Testis (tissue), 3 donors: ENCODE data around the gene TNKS1BP1. TPM values are rescaled to one million over a fixed set of nuclear protein-coding genes. Genes with fewer than 3 reads are reported as not detected.

Experiments used
- DNase-seq: peaks from one replicate; pipeline ENCODE4 v3.0.0-alpha.2; 2019
- H3K27ac ChIP-seq, 2 donors: fragments of 200-600 bp; sonication (generic); one replicate each; pipeline ENCODE4 v1.5.1; 2019
- H3K27me3 ChIP-seq: fragments of 200-600 bp; sonication (generic); one replicate; pipeline ENCODE4 v1.5.1; 2019
- H3K36me3 ChIP-seq: fragments of 200-600 bp; sonication (generic); one replicate; pipeline ENCODE4 v1.5.1; 2017; ENCODE audit warnings: low read depth; ENCODE audit errors: missing control alignments
- H3K4me1 ChIP-seq: fragments of 200-600 bp; sonication (generic); one replicate; pipeline ENCODE4 v1.5.1; 2019
- H3K4me3 ChIP-seq, 2 donors: fragments of 200-600 bp; sonication (generic); one replicate each; pipeline ENCODE4 v1.5.1; 2017 to 2019
- H3K9me3 ChIP-seq: fragments of 200-600 bp; sonication (generic); one replicate; pipeline ENCODE4 v1.5.1; 2017
- POLR2A ChIP-seq: fragments of 450-650 bp; IDR thresholded peaks from one replicate; pipeline ENCODE4 v1.6.1; 2017; ENCODE audit warnings: antibody characterized with exemption, mild to moderate bottlenecking, moderate library complexity
- WGBS, 2 donors: methylation state at CpG; one replicate each; pipeline ENCODE4 v1.1.5; 2018; 5-methylcytosine and 5-hydroxymethylcytosine counted together
- intact Hi-C: fragments of 100-400 bp; cut with DNase I; formaldehyde crosslinking; loops from one replicate; pipeline ENCODE4 v1.15.1; 2023; ENCODE audit warnings: low total_unique reads
- polyA plus RNA-seq: library from polyadenylated mRNA; stranded (reverse); fragments of 350-450 nt; fragmentation: Illumina TruSeq; extraction: RNeasy Lipid Tissue Mini Kit (QIAGEN cat#74804); gene quantifications from one replicate; pipeline ENCODE4 v1.2.3, GENCODE V29; 2014; ENCODE audit warnings: low read depth, low replicate concordance; ENCODE audit not compliant: insufficient read depth
- total RNA-seq, 2 donors: library from RNA; depleted of rRNA; stranded (reverse); fragments of >200 nt; gene quantifications; one replicate each; pipeline ENCODE4 v1.2.3, GENCODE V29; 2016
- TF ChIP-seq, protein P1 (sequence below), 3 experiments: fragments of 450-650 bp in 2 of 3; fragments of 200-600 bp in 1 of 3; sonication (generic) in 1 of 3; IDR thresholded peaks; one replicate each; pipeline ENCODE4 v1.5.1; 2016 to 2019; ENCODE audit warnings: antibody characterized with exemption in 3 of 3, mild to moderate bottlenecking in 2 of 3, moderate library complexity in 1 of 3

TNKS1BP1 gene
- total and polyA plus RNA-seq, 3 donors from 2014 or later, result 62.3 to 99.4 (median 85.2) TPM

DNA sequence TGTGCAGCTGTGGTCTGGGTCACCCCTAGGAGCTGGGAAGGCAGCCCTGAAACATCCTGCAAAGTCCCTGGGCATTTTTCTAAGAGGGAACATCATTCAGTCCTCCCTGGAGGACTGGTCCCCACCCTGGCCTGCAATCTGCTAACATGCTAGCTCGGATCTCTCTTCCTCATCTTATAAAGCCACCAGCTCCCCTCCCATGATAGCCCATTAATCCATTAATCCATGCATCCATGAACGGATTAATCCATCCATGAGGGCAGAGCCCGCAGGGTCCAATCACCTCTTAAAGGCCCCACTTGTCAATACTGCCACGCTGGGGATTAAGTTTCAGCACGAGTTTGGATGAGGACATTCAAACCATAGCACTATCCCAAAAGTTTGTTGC lies 44.1 kb upstream of the TNKS1BP1 start:
- H3K27me3 ChIP-seq, result no peaks in the 10 kb centered on the region
- H3K9me3 ChIP-seq, result no peaks in the 10 kb centered on the region
- H3K27ac ChIP-seq, result no peak overlapping the region
- TF ChIP-seq, protein P1, sequence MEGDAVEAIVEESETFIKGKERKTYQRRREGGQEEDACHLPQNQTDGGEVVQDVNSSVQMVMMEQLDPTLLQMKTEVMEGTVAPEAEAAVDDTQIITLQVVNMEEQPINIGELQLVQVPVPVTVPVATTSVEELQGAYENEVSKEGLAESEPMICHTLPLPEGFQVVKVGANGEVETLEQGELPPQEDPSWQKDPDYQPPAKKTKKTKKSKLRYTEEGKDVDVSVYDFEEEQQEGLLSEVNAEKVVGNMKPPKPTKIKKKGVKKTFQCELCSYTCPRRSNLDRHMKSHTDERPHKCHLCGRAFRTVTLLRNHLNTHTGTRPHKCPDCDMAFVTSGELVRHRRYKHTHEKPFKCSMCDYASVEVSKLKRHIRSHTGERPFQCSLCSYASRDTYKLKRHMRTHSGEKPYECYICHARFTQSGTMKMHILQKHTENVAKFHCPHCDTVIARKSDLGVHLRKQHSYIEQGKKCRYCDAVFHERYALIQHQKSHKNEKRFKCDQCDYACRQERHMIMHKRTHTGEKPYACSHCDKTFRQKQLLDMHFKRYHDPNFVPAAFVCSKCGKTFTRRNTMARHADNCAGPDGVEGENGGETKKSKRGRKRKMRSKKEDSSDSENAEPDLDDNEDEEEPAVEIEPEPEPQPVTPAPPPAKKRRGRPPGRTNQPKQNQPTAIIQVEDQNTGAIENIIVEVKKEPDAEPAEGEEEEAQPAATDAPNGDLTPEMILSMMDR (IDR thresholded peaks at IDR 0.05), result no peak
- TF ChIP-seq POLR2A, result no peak
- H3K4me3 ChIP-seq, result no peak overlapping the region
- H3K36me3 ChIP-seq, result no peaks in the 10 kb centered on the region
- DNase-seq, result no peak
- WGBS, 2 donors, result 79 to 92% methylated on average over 5 of the region's 5 CpGs
- intact Hi-C loops, result no loop called here
- H3K4me1 ChIP-seq, result no peaks in the 10 kb centered on the region

DNA sequence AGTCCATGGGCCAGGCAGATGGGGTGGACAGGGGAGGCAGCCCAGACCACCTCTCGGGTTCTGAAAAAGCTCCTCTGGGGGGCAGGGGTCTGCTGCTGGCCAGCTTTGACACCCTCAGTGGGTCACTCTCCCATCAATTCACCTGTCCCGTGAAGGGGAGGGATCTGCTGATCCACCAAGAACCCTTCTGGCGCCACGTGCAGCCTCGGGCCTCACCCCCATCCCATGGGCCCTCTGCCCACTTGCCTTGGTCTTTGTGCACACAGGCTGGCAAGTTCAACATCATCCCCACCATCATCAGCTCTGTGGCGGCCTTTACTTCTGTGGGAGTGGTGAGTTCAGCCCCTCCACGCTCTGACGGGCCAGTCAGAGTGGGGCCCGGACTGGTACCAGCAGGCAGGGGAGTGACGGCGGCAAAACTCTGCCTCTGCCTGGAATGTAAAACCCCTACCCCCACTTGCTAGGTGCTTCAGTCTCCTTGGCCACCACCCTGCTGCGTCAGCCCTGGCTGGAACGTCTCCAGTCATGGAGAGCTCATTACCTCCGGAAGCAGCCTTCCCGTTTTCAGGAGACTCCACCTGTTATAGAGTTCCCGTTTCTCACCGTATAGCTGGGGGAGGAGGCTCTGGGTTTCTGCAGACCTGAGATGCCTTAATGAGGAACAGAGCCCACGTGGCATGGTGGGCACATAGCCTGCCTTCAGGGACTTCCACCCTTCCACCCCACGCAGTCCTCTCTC lies 43.5 kb upstream of the TNKS1BP1 start:
- TF ChIP-seq POLR2A, result no peak
- TF ChIP-seq, protein P1 (IDR thresholded peaks at IDR 0.05), result no peak

DNA sequence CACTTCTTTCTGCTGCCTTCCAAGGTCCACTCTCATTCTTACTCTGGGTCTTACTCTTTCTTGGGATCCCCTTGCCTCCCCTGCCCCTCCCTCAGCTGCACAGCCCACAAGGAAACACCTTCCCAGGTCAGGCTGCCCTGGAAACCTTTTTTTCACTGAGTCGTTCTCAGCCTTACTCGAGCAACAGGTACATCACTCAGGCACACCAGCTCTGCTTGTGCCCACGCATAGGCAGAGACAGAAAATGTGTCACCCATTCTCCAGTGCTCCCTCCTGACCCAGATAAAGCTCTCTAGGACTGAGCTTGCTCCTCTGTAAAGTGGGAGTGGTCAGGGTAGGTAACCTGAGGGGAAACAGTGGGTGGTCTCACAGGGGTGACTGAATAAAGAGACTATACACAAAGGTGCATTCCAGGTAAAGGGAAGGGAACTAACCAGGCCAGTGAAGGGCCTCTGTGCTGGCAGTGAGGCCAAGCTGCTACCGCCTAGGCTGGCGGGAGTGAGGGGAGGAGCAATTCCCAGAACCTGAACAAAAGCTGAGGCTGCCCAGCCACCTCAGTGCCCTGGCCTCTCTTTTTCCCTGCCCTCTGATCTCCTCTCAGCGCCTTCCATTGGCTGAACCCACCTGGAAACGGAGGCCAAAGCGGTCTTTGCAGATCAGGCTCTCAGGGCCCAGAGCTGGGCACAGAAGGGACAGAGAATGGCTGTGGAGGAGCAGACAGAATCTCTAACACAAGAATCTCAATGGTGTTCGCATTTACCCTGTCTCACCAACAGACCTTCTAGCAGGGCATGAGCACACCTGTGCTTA lies 40.3 kb upstream of the TNKS1BP1 start:
- H3K27me3 ChIP-seq, result no peaks in the 10 kb centered on the region
- no peak for DNase-seq
- H3K36me3 ChIP-seq, result no peaks in the 10 kb centered on the region
- H3K4me3 ChIP-seq, result no peak overlapping the region
- TF ChIP-seq, protein P1 (IDR thresholded peaks at IDR 0.05), result no peak
- TF ChIP-seq POLR2A, result no peak
- 77 to 78% methylated on average over 9 of the region's 9 CpGs for WGBS, 2 donors
- no peaks in the 10 kb centered on the region for H3K4me1 ChIP-seq
- no peaks in the 10 kb centered on the region for H3K9me3 ChIP-seq
- intact Hi-C loops, result no loop called here
- H3K27ac ChIP-seq, result no peak overlapping the region

More for the DNA sequence above, 43.5 kb upstream of the TNKS1BP1 start:
- WGBS, 2 donors, result 80 to 85% methylated on average over 5 to 19 of the region's 19 CpGs
- intact Hi-C loops, result no loop called here
- H3K4me1 ChIP-seq, result no peaks in the 10 kb centered on the region
- H3K4me3 ChIP-seq, result no peak overlapping the region
- no peaks in the 10 kb centered on the region for H3K9me3 ChIP-seq
- H3K36me3 ChIP-seq, result no peaks in the 10 kb centered on the region
- no peaks in the 10 kb centered on the region for H3K27me3 ChIP-seq
- no peak overlapping the region for H3K27ac ChIP-seq
- no peak for DNase-seq

DNA sequence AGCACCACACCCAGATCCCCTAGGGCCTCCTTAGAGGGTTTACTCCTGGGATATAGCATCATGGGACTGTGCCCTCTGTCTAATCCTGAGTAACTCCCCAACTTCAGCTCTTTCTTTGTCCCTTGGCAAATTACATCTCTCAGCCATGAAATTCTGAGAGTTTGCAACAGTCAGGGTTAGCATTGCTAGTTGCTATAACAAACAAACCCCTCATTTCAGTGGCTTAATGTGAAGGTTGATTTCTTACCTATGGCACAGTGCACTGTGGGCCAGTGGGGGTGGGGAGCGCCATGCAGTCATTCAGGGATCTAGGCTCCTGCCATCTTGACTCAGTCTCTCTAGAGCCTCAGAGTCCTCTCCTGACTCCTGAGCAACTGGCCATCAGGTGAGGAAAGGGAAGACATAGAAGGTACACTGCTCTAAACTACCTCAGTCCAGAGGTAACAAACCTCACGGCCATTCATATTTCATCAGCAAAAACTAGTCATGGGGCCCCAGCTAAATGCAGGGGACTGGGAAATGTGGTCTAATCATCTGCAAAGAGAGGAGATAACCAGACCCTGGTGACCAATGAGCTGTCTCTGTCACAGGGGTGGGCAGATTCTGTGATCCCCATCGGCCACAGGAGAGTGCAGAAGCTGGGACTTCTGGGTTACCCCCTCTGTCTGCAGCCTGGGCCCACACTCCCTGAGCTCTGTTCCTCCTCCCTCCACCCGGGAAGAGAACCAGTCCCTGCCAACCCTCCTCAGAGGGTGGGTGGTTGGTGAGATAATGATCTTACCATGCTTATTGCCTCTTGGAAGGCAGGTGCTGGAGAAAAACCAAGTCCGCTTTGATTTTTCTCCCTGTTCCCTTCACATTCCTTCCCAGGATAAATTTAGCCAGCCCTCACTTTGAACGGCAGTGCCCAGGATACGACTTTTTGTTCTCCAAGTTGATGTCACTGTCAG lies 38.7 kb upstream of the TNKS1BP1 start:
- no peak for DNase-seq
- no peaks in the 10 kb centered on the region for H3K4me1 ChIP-seq
- no peaks in the 10 kb centered on the region for H3K27me3 ChIP-seq
- intact Hi-C loops, result no loop called here
- H3K4me3 ChIP-seq, result no peak overlapping the region
- TF ChIP-seq, protein P1 (IDR thresholded peaks at IDR 0.05), result no peak
- TF ChIP-seq POLR2A, result no peak
- H3K27ac ChIP-seq, result no peak overlapping the region
- no peaks in the 10 kb centered on the region for H3K9me3 ChIP-seq
- no peaks in the 10 kb centered on the region for H3K36me3 ChIP-seq
- 80% methylated on average over 7 of the region's 7 CpGs for WGBS, 2 donors
